Measurements from ENCODE around the gene NLGN1. TPM values are rescaled to one million over a fixed set of nuclear protein-coding genes. Genes with fewer than 3 reads are reported as not detected.

Gene NLGN1
- polyA plus RNA-seq, 2 of the 4 experiments (the other 2 are of a cell fraction): not detected

GRCh38 chr3:173548261-173548660, 150.7 kb downstream of the NLGN1 start:
- no peaks in the 10 kb centered on the region for H3K4me1 ChIP-seq
- TF ChIP-seq RNF2 (IDR thresholded peaks at IDR 0.05; ENCODE audit: borderline replicate concordance, low read depth): no peak
- no peak for TF ChIP-seq CBX2 (IDR thresholded peaks at IDR 0.05; ENCODE audit: borderline replicate concordance, low read depth)
- TF ChIP-seq, protein P1, sequence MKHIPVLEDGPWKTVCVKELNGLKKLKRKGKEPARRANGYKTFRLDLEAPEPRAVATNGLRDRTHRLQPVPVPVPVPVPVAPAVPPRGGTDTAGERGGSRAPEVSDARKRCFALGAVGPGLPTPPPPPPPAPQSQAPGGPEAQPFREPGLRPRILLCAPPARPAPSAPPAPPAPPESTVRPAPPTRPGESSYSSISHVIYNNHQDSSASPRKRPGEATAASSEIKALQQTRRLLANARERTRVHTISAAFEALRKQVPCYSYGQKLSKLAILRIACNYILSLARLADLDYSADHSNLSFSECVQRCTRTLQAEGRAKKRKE (CRISPR knock-in tag; IDR thresholded peaks at IDR 0.05; ENCODE audit: low read depth): no peak
- TF ChIP-seq FOSB (CRISPR knock-in tag; IDR thresholded peaks at IDR 0.05): no peak
- TF ChIP-seq JUN (IDR thresholded peaks at IDR 0.05): no peak
- TF ChIP-seq RFX5 (IDR thresholded peaks at IDR 0.05): no peak
- TF ChIP-seq PHF8 (IDR thresholded peaks at IDR 0.05; ENCODE audit: borderline replicate concordance, low read depth): no peak
- TF ChIP-seq ZNF302 (CRISPR knock-in tag; IDR thresholded peaks at IDR 0.05): no peak
- no peak for TF ChIP-seq EHMT2 (IDR thresholded peaks at IDR 0.05; ENCODE audit: low read depth)
- no peak for TF ChIP-seq FOSL2 (IDR thresholded peaks at IDR 0.05)
- no peak for TF ChIP-seq FOSL2 (CRISPR knock-in tag; IDR thresholded peaks at IDR 0.05)
- no peak for TF ChIP-seq REST (IDR thresholded peaks at IDR 0.05)
- TF ChIP-seq RARB (CRISPR knock-in tag; IDR thresholded peaks at IDR 0.05): no peak
- TF ChIP-seq NFE2L2 (conservative IDR thresholded peaks at IDR 0.05; ENCODE audit: low read length): no peak
- FAIRE-seq (no peak), DNase-seq (ENCODE audit: low read depth in 1 of 2, low spot score in 1 of 2) (no peak), ATAC-seq (no peak)
- H3K9me3 ChIP-seq: no peaks in the 10 kb centered on the region
- no peak overlapping the region for H3K27ac ChIP-seq
- WGBS (ENCODE audit: missing lambda C conversion rate): 5% methylated on average over 2 of the region's 2 CpGs
- ChIA-PET POLR2A (no interaction called here), CTCF (no interaction called here)
- no peak overlapping the region for H3K4me2 ChIP-seq
- no peak overlapping the region for H3K4me3 ChIP-seq

- ATAC-seq (no peak), DNase-seq (ENCODE audit: low read depth in 1 of 2, low spot score in 1 of 2) (no peak), FAIRE-seq (no peak)
- ChIA-PET CTCF (no interaction called here), POLR2A (no interaction called here)
- Histone ChIP-seq H3K4me1 (no peaks in the 10 kb centered on the region), H3K4me2 (no peak overlapping the region), H3K27ac (no peak overlapping the region), H3K4me3 (no peak overlapping the region), H3K9me3 (no peaks in the 10 kb centered on the region)
- no peak for TF ChIP-seq MAFK (IDR thresholded peaks at IDR 0.05; ENCODE audit: partially characterized antibody)
- no peak for TF ChIP-seq BHLHE40 (IDR thresholded peaks at IDR 0.05; ENCODE audit: low read depth, low read length)
- no peak for TF ChIP-seq CHD4 (IDR thresholded peaks at IDR 0.05; ENCODE audit: borderline replicate concordance)
- TF ChIP-seq RARB (CRISPR knock-in tag; IDR thresholded peaks at IDR 0.05): no peak
- TF ChIP-seq ZFP36 (IDR thresholded peaks at IDR 0.05; ENCODE audit: borderline replicate concordance, partially characterized antibody): no peak
- no peak for TF ChIP-seq SREBF2 (IDR thresholded peaks at IDR 0.05)
- no peak for TF ChIP-seq MYC (IDR thresholded peaks at IDR 0.05; ENCODE audit: borderline replicate concordance, low read length)
- TF ChIP-seq, protein P2, sequence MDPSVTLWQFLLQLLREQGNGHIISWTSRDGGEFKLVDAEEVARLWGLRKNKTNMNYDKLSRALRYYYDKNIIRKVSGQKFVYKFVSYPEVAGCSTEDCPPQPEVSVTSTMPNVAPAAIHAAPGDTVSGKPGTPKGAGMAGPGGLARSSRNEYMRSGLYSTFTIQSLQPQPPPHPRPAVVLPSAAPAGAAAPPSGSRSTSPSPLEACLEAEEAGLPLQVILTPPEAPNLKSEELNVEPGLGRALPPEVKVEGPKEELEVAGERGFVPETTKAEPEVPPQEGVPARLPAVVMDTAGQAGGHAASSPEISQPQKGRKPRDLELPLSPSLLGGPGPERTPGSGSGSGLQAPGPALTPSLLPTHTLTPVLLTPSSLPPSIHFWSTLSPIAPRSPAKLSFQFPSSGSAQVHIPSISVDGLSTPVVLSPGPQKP (IDR thresholded peaks at IDR 0.05; ENCODE audit: low read depth, low read length): no peak
- no peak for TF ChIP-seq NR3C1 (IDR thresholded peaks at IDR 0.05)
- WGBS (ENCODE audit: missing lambda C conversion rate): 3% methylated on average over 4 of the region's 4 CpGs
Measured at GRCh38 chr3:173552526-173552925, 155.0 kb downstream of the NLGN1 start.
